Omental fat pad (tissue), 4 donors: ENCODE measurements around the gene C1QTNF4. TPM values are rescaled to one million over a fixed set of nuclear protein-coding genes. Genes with fewer than 3 reads are reported as not detected.
A peak's percentile ranks its signal among the peaks of the same experiment; 100 is the strongest.
"Not testable (repeated sequence)": the region's sequence is repeated elsewhere in the genome, so short reads cannot be mapped to it uniquely, and the experiment has no call there.

ENCODE experiments used
- ATAC-seq: fragments of 150-250 bp; one replicate; pipeline ENCODE4 v1.9.1; 2016; ENCODE audit warnings: mild to moderate bottlenecking, moderate library complexity; ENCODE audit not compliant: low FRiP score
- DNase-seq: peaks from one replicate; pipeline ENCODE4 v3.0.0-alpha.2; 2019; ENCODE audit warnings: low spot score
- CTCF ChIP-seq, 3 donors: fragments of 450-650 bp; IDR thresholded peaks; one replicate each; pipeline ENCODE4 v1.5.1; 2016 to 2017; ENCODE audit warnings: antibody characterized with exemption in 3 of 3, mild to moderate bottlenecking in 3 of 3, moderate library complexity in 2 of 3
- total RNA-seq, 4 donors: library from RNA; depleted of rRNA; stranded (reverse); fragments of >200 nt; gene quantifications; one replicate each; pipeline ENCODE4 v1.1.0, GENCODE V29; 2016

C1QTNF4 gene
- total RNA-seq, 4 donors from 2014 or later, result 0.88 to 3.6 (median 2.1) TPM

DNA sequence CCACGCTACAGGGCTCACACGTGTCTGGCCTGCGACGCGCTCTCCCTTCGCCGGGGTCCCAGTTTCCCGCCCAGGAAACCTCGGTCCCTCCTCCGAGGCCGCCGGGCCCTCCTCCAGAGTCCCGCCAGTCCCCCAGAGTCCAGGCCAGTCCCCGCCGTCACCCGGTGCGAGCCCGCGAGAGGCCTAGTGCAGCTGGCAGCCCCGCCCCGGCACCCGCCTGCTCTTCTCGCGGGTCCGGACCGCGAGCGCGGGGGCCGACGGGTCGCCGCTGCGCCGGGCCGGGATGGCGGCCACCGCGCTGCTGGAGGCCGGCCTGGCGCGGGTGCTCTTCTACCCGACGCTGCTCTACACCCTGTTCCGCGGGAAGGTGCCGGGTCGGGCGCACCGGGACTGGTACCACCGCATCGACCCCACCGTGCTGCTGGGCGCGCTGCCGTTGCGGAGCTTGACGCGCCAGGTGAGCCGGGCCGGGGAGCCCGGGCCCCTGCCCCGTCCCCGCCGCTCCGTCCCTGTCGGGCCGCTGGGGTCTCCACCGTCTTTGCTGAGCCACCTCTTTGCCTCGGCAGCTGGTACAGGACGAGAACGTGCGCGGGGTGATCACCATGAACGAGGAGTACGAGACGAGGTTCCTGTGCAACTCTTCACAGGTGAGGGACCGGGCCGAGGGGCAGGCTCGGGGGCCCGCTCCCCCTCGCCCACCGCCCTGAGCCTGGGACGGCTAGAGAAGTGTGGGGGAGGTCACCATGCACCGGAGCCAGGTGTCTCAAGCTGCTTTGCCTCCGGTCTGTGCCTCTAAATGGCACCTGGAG, 28.7 kb downstream of the C1QTNF4 start, which contains the start of gene PTPMT1:
Gene PTPMT1, plus strand, starts transcription at position 260 of the 809 bp plus-strand sequence. Its CDS starts 24 bp downstream, at position 284.
- no peak for DNase-seq

DNA sequence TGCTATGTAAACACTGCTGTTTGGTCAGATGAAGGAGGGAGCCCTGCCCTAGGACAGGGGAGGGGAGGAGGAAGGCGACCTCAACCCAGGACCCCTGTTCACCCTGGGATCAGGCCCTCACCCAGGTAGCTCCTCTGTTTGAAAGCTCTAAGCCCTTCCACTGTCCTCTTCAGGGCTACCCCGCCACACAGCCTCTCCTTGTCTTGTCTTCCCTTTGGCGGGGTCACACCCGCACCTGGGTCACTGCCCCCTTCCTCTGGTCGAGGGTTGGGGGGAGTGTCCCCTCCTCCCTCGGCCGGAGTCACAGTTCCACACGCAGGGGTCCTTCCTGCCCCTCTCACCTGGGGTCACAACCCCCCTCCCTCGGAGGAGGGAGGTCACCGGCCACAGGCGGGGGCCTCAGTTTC, 29.3 kb downstream of the C1QTNF4 start:
- no peak for TF ChIP-seq CTCF (IDR thresholded peaks at IDR 0.05)
- DNase-seq, result no peak
- no peak for ATAC-seq

More for the DNA sequence above, 28.7 kb downstream of the C1QTNF4 start, which contains the start of gene PTPMT1:
- ATAC-seq, result peak; percentile 83
- no peak for TF ChIP-seq CTCF (IDR thresholded peaks at IDR 0.05)

DNA sequence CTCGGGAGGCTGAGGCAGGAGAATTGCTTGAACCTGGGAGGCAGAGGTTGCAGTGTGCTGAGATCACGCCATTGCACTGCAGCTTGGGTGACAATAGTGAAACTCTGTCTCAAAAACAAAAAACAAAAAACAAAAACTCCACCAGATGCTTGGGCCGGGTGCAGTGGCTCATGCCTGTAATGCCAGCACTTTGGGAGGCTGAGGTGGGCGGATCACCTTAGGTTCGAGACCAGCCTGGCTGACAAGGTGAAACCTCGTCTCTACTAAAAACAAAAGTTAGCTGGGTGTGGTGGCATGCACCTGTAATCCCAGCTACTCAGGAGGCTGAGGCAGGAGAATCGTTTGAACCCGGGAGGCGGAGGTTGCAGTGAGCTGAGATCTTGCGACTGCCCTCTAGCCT, 29.8 kb downstream of the C1QTNF4 start:
- ATAC-seq, DNase-seq: not testable (repeated sequence)

DNA sequence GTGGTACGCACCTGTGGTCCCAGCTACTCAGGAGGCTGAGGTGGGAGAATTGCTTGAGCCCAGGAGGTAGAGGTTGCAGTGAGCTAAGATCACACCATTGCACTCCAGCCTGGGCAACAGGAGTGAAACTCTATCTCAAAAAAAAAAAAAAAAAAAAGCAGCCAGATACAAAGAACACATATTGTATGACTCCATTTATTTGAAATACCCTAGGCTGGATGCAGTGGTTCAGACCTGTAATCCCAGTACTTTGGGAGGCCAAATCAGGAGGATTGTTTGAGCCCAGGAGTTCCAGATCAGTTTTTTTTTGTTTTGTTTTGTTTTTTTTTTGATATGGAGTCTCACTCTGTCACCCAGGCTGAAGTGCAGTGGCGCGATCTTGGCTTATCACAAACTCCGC, 31.8 kb downstream of the C1QTNF4 start:
- DNase-seq, ATAC-seq: not testable (repeated sequence)

DNA sequence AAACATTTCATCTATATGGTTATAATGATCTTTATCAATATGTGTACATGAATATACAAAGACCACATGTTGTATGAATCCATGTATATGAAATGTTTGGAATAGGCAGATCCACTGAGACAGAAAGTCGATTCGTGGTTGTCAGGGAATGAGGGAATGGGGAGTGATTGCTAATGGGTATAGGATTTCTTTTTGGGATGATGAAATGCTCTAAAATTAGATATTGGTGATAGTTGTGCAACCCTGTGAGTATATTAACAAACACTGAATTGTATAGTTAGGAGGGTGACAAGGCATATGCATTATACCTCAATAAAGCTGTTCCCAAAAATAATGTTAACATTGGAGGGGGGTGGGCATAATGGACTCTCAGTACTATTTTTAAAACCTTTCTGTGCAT, 33.8 kb downstream of the C1QTNF4 start:
- DNase-seq, result no peak
- TF ChIP-seq CTCF (IDR thresholded peaks at IDR 0.05), result no peak
- ATAC-seq, result no peak

DNA sequence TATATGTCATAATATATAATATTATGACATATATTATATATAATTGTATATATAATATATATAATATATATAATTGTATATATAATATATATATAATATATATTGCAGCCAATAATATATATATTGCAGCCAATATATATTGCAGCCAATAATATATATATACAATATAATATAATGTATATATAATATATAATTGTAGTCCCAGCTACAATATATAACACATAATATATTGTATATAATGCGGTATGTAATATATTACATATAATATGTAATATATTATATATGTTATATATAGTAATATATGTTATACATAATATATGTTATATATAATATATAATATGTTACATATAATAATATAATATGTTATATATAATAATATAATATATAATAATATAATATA, 35.5 kb downstream of the C1QTNF4 start:
- TF ChIP-seq CTCF (IDR thresholded peaks at IDR 0.05), result no peak
- ATAC-seq, result no peak
- no peak for DNase-seq

DNA sequence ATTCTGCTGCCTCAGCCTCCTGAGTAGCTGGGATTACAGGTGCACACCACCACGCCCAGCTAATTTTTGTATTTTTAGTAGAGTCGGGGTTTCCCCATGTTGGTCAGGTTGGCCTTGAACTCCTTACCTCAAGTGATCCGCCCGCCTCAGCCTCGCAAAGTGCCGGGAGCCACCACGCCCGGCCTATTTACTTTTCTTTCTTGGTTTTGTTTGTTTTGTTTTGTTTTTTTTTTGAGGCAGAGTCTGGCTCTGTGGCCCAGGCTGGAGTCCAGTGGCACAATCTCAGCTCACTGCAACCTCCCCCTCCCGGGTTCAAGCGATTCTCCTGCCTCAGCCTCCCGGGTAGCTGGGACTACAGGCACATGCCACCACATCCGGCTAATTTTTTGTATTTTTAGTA, 37.2 kb downstream of the C1QTNF4 start:
- not testable (repeated sequence) for ATAC-seq, DNase-seq

DNA sequence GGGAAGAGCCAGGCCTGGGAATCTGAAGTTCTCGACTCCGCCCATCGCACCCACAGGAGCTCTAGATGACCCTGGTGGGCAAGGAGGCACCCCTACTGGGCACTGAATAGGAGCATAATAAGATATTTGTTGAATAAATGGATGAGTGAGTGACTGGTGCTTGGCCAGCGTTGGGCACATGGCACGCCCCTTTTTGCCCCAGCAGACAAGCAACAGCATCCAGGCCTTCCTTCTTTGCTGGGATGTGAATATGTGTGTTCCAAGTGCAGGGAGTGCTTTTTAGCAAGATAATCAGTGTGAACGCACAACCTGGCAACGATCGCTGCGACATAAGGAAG, 40.8 kb downstream of the C1QTNF4 start:
- no peak for TF ChIP-seq CTCF (IDR thresholded peaks at IDR 0.05)
- DNase-seq (no peak), ATAC-seq (peak; percentile 11)
